CD4-positive, alpha-beta T cell treated with Interleukin-4 for 4 hours (primary cell): ENCODE results near the gene IRF6.
A peak's percentile ranks its signal among the peaks of the same experiment; 100 is the strongest.

Experiments
- DNase-seq: peaks from one replicate; pipeline ENCODE4 v3.0.0-alpha.2; 2020

The IRF6 gene

GRCh38 chr1:209805875-209806760 is at the start of gene IRF6:
TSS of gene IRF6 (minus strand) at chr1:209806142. CDS start at chr1:209801413, 4,729 bp downstream.
- DNase-seq, result peak; percentile 65

- DNase-seq, result no peak
Measured at GRCh38 chr1:209855623-209856022, 49.7 kb upstream of the IRF6 start.

- no peak for DNase-seq
Measured at GRCh38 chr1:209855006-209855405, 49.1 kb upstream of the IRF6 start.

- DNase-seq, result no peak
Measured at GRCh38 chr1:209854196-209854595, 48.3 kb upstream of the IRF6 start.

GRCh38 chr1:209853676-209854075 is 47.7 kb upstream of the IRF6 start:
- DNase-seq, result no peak

GRCh38 chr1:209850342-209850979 is 44.5 kb upstream of the IRF6 start:
- DNase-seq, result no peak

- no peak for DNase-seq
Measured at GRCh38 chr1:209849388-209849787, 43.4 kb upstream of the IRF6 start.

- DNase-seq, result no peak
Measured at GRCh38 chr1:209845408-209845725, 39.4 kb upstream of the IRF6 start.

GRCh38 chr1:209844695-209845407 is 38.9 kb upstream of the IRF6 start:
- DNase-seq, result no peak

- no peak for DNase-seq
Measured at GRCh38 chr1:209840611-209841010, 34.7 kb upstream of the IRF6 start.

- DNase-seq, result no peak
Measured at GRCh38 chr1:209839875-209840546, 34.1 kb upstream of the IRF6 start.

- no peak for DNase-seq
Measured at GRCh38 chr1:209838537-209838936, 32.6 kb upstream of the IRF6 start.

- no peak for DNase-seq
Measured at GRCh38 chr1:209837671-209838070, 31.7 kb upstream of the IRF6 start.

- DNase-seq, result no peak
Measured at GRCh38 chr1:209835782-209836298, 29.9 kb upstream of the IRF6 start.

- no peak for DNase-seq
Measured at GRCh38 chr1:209831615-209832014, 25.7 kb upstream of the IRF6 start.

- DNase-seq, result no peak
Measured at GRCh38 chr1:209830722-209831121, 24.8 kb upstream of the IRF6 start.

GRCh38 chr1:209829716-209830115 is 23.8 kb upstream of the IRF6 start:
- DNase-seq, result no peak

GRCh38 chr1:209827384-209828262 is 21.7 kb upstream of the IRF6 start, which contains the start of gene UTP25:
TSS of gene UTP25 (plus strand) at chr1:209827972. CDS start at chr1:209828064, 92 bp downstream.
- DNase-seq, result peak; percentile 94

- DNase-seq, result no peak
Measured at GRCh38 chr1:209825591-209826434, 19.9 kb upstream of the IRF6 start.

GRCh38 chr1:209823143-209824041 is 17.4 kb upstream of the IRF6 start:
- peak; percentile 65 for DNase-seq
